HepG2 (cell line): ENCODE measurements around the gene PTHLH. TPM values are rescaled to one million over a fixed set of nuclear protein-coding genes. Genes with fewer than 3 reads are reported as not detected.

Experiments used
- ATAC-seq: fragments of 200-7000 bp; cut with Tn5 transposase; 3 replicates; pipeline ENCODE4 v1.9.1; 2020; ENCODE audit warnings: mild to moderate bottlenecking, moderate library complexity
- BruUV-seq: library from RNA; stranded (reverse); fragments of 400-500 nt; replicated peaks from 2 replicates; lab custom pipeline; 2021; lab: Mats Ljungman, UMichigan
- CTCF ChIA-PET: fragments of 300-600 bp; formaldehyde crosslinking; extraction: SDS; loops from one replicate; lab custom pipeline; 2021; ENCODE audit warnings: low total read pairs, inconsistent platforms, low intra/inter-chr PET ratio; lab: Yijun Ruan, JAX
- POLR2A ChIA-PET: fragments of 350-600 bp; sonication (Branson Sonifier 250); formaldehyde crosslinking; loops from one replicate; lab custom pipeline; 2020; ENCODE audit warnings: antibody characterized with exemption, inconsistent platforms; lab: Yijun Ruan, JAX
- DNase-seq: peaks from one replicate; pipeline ENCODE4 v3.0.0-alpha.2; 2015; ENCODE audit warnings: low spot score
- FAIRE-seq: peaks from 3 replicates; lab custom pipeline; 2011; peaks lifted over from hg19 to GRCh38; lab: Jason Lieb, UNC
- H2AFZ ChIP-seq: one replicate; pipeline ENCODE4 v1.6.1; 2011; ENCODE audit warnings: low read length, inconsistent platforms
- H3K27ac ChIP-seq: fragments of 300-600 bp; 3 replicates; pipeline ENCODE4 v1.8.0; 2011; ENCODE audit warnings: mixed run types, mild to moderate bottlenecking, mixed read lengths, low read length, inconsistent platforms; ENCODE audit not compliant: insufficient read depth; ENCODE audit errors: extremely low read length
- H3K27me3 ChIP-seq, 2 experiments: fragments of 200-600 bp in 1 of 2; 2 replicates in 1 of 2; 3 replicates in 1 of 2; pipeline versions ENCODE4 v1.6.0 to v1.8.0; 2011; ENCODE audit warnings: low read length in 2 of 2, mild to moderate bottlenecking in 2 of 2, moderate library complexity in 2 of 2, inconsistent platforms in 1 of 2; ENCODE audit not compliant: insufficient read depth in 2 of 2, control insufficient read depth in 1 of 2
- H3K36me3 ChIP-seq, 2 experiments: fragments of 200-600 bp in 1 of 2; replicated peaks in 1 of 2; 2 replicates in 1 of 2; 3 replicates in 1 of 2; pipeline versions ENCODE4 v1.5.1 to v1.8.0; 2011; ENCODE audit warnings: low read length in 2 of 2, inconsistent platforms in 1 of 2; ENCODE audit not compliant: insufficient read depth in 2 of 2, control insufficient read depth in 1 of 2
- H3K4me1 ChIP-seq: 2 replicates; pipeline ENCODE4 v1.5.1; 2012; ENCODE audit warnings: low read length, inconsistent platforms; ENCODE audit not compliant: insufficient read depth
- H3K4me2 ChIP-seq: 2 replicates; pipeline ENCODE4 v1.6.0; 2011; ENCODE audit warnings: low read depth, low read length, inconsistent platforms
- H3K4me3 ChIP-seq, 3 experiments: fragments of 200-600 bp in 1 of 3; sonication (generic), shearing (Covaris generic) in 1 of 3; replicated peaks in 1 of 3; 2 replicates each; pipeline ENCODE4 v1.5.1; 2011 to 2016; ENCODE audit warnings: low read length in 3 of 3, inconsistent platforms in 2 of 3, low read depth in 2 of 3, mild to moderate bottlenecking in 2 of 3, control low read depth in 1 of 3, mixed read lengths in 1 of 3; ENCODE audit not compliant: insufficient read depth in 1 of 3
- H3K79me2 ChIP-seq: one replicate; pipeline ENCODE4 v1.6.1; 2011; ENCODE audit warnings: low read length, inconsistent platforms; ENCODE audit not compliant: insufficient read depth
- H3K9ac ChIP-seq: 2 replicates; pipeline ENCODE4 v1.6.0; 2011; ENCODE audit warnings: mild to moderate bottlenecking, low read depth, low read length, inconsistent platforms; ENCODE audit not compliant: insufficient read depth
- H3K9me3 ChIP-seq: 2 replicates; pipeline ENCODE4 v1.5.1; 2012; ENCODE audit warnings: mild to moderate bottlenecking, low read length
- H4K20me1 ChIP-seq: 2 replicates; pipeline ENCODE4 v1.6.0; 2011; ENCODE audit warnings: inconsistent platforms, mild to moderate bottlenecking, low read length, moderate library complexity; ENCODE audit not compliant: insufficient read depth
- MAX ChIP-seq: IDR thresholded peaks from 2 replicates; pipeline ENCODE4 v1.6.1; 2012; ENCODE audit warnings: inconsistent platforms
- MED13 ChIP-seq: sonication (generic); formaldehyde crosslinking; IDR thresholded peaks from 2 replicates; pipeline ENCODE4 v1.5.0; 2020; ENCODE audit warnings: missing genetic modification reagents
- NR2F6 ChIP-seq, 2 experiments: IDR thresholded peaks; 2 replicates each; pipeline ENCODE4 v1.6.1; 2016; ENCODE audit warnings: antibody characterized with exemption in 1 of 2, mild to moderate bottlenecking in 1 of 2
- ZFP36 ChIP-seq: fragments of 150-350 bp; IDR thresholded peaks from 2 replicates; pipeline ENCODE4 v1.6.1; 2018; ENCODE audit warnings: borderline replicate concordance, low read length, low read depth; ENCODE audit not compliant: partially characterized antibody
- ZNF263 ChIP-seq: sonication (generic); formaldehyde crosslinking; IDR thresholded peaks from 2 replicates; pipeline ENCODE4 v1.4.0; 2020; ENCODE audit warnings: missing genetic modification reagents
- WGBS: methylation state at CpG from one replicate; pipeline ENCODE4 v1.1.6; 2017; ENCODE audit warnings: low lambda C conversion rate; 5-methylcytosine and 5-hydroxymethylcytosine counted together
- in situ Hi-C: cut with HindIII; loops from 2 replicates; pipeline ENCODE4 v1.10.0; 2017; ENCODE audit warnings: low pct_unique_long_range_greater_than_20kb; ENCODE audit not compliant: extremely low pct_ligation_motif_present
- intact Hi-C: fragments of 100-400 bp; cut with micrococcal nuclease; formaldehyde crosslinking; loops from one replicate; pipeline ENCODE4 v1.10.0; 2022; ENCODE audit not compliant: unreplicated experiment
- polyA plus RNA-seq, 8 experiments: library from polyadenylated mRNA; depleted of rRNA in 3 of 8; stranded (reverse) in 7 of 8; unstranded in 1 of 8; fragments of >200 nt; fragmentation: Illumina TruSeq in 4 of 8; extraction: Trizol in 4 of 8; gene quantifications; 2 replicates each; pipeline versions ENCODE4 v1.2.1 to v1.2.3, GENCODE V29; 2011 to 2016; ENCODE audit warnings: low read depth in 4 of 8, missing spikeins in 1 of 8, mixed read lengths in 1 of 8; ENCODE audit not compliant: insufficient read depth in 1 of 8
- total RNA-seq, 5 experiments: library from RNA; depleted of rRNA; stranded (reverse); fragments of >200 nt; fragmentation: Illumina TruSeq; extraction: Trizol; gene quantifications; 2 replicates each; pipeline ENCODE4 v1.2.3, GENCODE V29; 2016; ENCODE audit warnings: low read depth in 1 of 5
- TF ChIP-seq, protein P1 (sequence below): sonication (generic); formaldehyde crosslinking; IDR thresholded peaks from 2 replicates; pipeline ENCODE4 v1.8.1; 2023; ENCODE audit warnings: mild to moderate bottlenecking, missing genetic modification reagents

The PTHLH gene
- total and polyA plus RNA-seq, 2 of the 13 experiments (the other 11 are each of a cell fraction or from before 2014, with no cell fraction given): 0.22 TPM; not detected in 1

- intact Hi-C loops: no loop called here
These were observed 48.0 kb downstream of the PTHLH start for GRCh38 chr12:27924350-27925135.

More at GRCh38 chr12:27924350-27925135, 48.0 kb downstream of the PTHLH start:
- DNase-seq (no peak), FAIRE-seq (no peak), ATAC-seq (no peak)
- no peak overlapping the region for H2AFZ ChIP-seq
- TF ChIP-seq ZNF263 (CRISPR knock-in tag) (no peak), MED13 (no peak), MAX (no peak), ZFP36 (no peak), NR2F6 (IDR thresholded peaks at IDR 0.05) (no peak), NR2F6 (CRISPR knock-in tag; IDR thresholded peaks at IDR 0.05) (no peak)
- TF ChIP-seq, protein P1, sequence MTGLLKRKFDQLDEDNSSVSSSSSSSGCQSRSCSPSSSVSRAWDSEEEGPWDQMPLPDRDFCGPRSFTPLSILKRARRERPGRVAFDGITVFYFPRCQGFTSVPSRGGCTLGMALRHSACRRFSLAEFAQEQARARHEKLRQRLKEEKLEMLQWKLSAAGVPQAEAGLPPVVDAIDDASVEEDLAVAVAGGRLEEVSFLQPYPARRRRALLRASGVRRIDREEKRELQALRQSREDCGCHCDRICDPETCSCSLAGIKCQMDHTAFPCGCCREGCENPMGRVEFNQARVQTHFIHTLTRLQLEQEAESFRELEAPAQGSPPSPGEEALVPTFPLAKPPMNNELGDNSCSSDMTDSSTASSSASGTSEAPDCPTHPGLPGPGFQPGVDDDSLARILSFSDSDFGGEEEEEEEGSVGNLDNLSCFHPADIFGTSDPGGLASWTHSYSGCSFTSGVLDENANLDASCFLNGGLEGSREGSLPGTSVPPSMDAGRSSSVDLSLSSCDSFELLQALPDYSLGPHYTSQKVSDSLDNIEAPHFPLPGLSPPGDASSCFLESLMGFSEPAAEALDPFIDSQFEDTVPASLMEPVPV (CRISPR knock-in tag): no peak
- POLR2A ChIA-PET: no interaction called here
- H3K4me1 ChIP-seq: no peaks in the 10 kb centered on the region; the same call in 1 of the 2 replicates
- no peak overlapping the region for H3K27ac ChIP-seq
- CTCF ChIA-PET: no interaction called here
- no peaks in the 10 kb centered on the region for H3K79me2 ChIP-seq
- WGBS: 44% methylated on average over 2 of the region's 2 CpGs
- H3K27me3 ChIP-seq: no peaks in the 10 kb centered on the region; a peak in 1 of 5 replicates
- H3K36me3 ChIP-seq: no peaks in the 10 kb centered on the region
- H3K4me3 ChIP-seq: no peak overlapping the region
- no TSS peak for BruUV-seq
- H3K4me2 ChIP-seq: no peak overlapping the region
- no peaks in the 10 kb centered on the region for H3K9me3 ChIP-seq
- H3K9ac ChIP-seq: no peak overlapping the region
- in situ Hi-C loops: no loop called here
- H4K20me1 ChIP-seq: no peaks in the 10 kb centered on the region
